ENCODE data around the gene ABHD17A. TPM values are rescaled to one million over a fixed set of nuclear protein-coding genes. Genes with fewer than 3 reads are reported as not detected.

The ABHD17A gene
- total and polyA plus RNA-seq, 9 of the 15 experiments (the other 6 are each of a cell fraction or from before 2014, with no cell fraction given): 0.04 to 135 (median 21.8) TPM; not detected in 1

- TF ChIP-seq, protein P1, sequence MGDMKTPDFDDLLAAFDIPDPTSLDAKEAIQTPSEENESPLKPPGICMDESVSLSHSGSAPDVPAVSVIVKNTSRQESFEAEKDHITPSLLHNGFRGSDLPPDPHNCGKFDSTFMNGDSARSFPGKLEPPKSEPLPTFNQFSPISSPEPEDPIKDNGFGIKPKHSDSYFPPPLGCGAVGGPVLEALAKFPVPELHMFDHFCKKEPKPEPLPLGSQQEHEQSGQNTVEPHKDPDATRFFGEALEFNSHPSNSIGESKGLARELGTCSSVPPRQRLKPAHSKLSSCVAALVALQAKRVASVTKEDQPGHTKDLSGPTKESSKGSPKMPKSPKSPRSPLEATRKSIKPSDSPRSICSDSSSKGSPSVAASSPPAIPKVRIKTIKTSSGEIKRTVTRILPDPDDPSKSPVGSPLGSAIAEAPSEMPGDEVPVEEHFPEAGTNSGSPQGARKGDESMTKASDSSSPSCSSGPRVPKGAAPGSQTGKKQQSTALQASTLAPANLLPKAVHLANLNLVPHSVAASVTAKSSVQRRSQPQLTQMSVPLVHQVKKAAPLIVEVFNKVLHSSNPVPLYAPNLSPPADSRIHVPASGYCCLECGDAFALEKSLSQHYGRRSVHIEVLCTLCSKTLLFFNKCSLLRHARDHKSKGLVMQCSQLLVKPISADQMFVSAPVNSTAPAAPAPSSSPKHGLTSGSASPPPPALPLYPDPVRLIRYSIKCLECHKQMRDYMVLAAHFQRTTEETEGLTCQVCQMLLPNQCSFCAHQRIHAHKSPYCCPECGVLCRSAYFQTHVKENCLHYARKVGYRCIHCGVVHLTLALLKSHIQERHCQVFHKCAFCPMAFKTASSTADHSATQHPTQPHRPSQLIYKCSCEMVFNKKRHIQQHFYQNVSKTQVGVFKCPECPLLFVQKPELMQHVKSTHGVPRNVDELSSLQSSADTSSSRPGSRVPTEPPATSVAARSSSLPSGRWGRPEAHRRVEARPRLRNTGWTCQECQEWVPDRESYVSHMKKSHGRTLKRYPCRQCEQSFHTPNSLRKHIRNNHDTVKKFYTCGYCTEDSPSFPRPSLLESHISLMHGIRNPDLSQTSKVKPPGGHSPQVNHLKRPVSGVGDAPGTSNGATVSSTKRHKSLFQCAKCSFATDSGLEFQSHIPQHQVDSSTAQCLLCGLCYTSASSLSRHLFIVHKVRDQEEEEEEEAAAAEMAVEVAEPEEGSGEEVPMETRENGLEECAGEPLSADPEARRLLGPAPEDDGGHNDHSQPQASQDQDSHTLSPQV (IDR thresholded peaks at IDR 0.05): peak; percentile 34; the same call in 1 of the 2 replicates
- TF ChIP-seq MITF (IDR thresholded peaks at IDR 0.05) (peak; percentile 62; the same call in 1 of the 2 replicates), ZNF436 (CRISPR knock-in tag; IDR thresholded peaks at IDR 0.05) (no peak), SMARCA4 (IDR thresholded peaks at IDR 0.05) (peak; percentile 36; the same call in 1 of the 2 replicates), CCNT2 (IDR thresholded peaks at IDR 0.05; ENCODE audit: borderline replicate concordance, extremely low read depth, insufficient read length, low read depth, low read length) (peak; percentile 30), POLR2G (IDR thresholded peaks at IDR 0.05; ENCODE audit: low read depth, low read length) (peak; percentile 62; the same call in 1 of the 2 replicates), MAFG (tag; conservative IDR thresholded peaks at IDR 0.05) (no peak), POLR2AphosphoS2 (IDR thresholded peaks at IDR 0.05; ENCODE audit: low read length) (no peak), KDM4B (IDR thresholded peaks at IDR 0.05; ENCODE audit: borderline replicate concordance in 2 of 2, low read depth in 1 of 2) (no peak), MLLT1 (IDR thresholded peaks at IDR 0.05) (no peak), TCF3 (CRISPR knock-in tag; IDR thresholded peaks at IDR 0.05) (peak; percentile 29), POLR2B (IDR thresholded peaks at IDR 0.05; ENCODE audit: low read depth, partially characterized antibody) (no peak), ZNF398 (CRISPR knock-in tag; IDR thresholded peaks at IDR 0.05) (no peak)
- TF ChIP-seq, protein P2, sequence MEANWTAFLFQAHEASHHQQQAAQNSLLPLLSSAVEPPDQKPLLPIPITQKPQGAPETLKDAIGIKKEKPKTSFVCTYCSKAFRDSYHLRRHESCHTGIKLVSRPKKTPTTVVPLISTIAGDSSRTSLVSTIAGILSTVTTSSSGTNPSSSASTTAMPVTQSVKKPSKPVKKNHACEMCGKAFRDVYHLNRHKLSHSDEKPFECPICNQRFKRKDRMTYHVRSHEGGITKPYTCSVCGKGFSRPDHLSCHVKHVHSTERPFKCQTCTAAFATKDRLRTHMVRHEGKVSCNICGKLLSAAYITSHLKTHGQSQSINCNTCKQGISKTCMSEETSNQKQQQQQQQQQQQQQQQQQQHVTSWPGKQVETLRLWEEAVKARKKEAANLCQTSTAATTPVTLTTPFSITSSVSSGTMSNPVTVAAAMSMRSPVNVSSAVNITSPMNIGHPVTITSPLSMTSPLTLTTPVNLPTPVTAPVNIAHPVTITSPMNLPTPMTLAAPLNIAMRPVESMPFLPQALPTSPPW (CRISPR knock-in tag; IDR thresholded peaks at IDR 0.05): peak; percentile 65
- TF ChIP-seq, protein P3, sequence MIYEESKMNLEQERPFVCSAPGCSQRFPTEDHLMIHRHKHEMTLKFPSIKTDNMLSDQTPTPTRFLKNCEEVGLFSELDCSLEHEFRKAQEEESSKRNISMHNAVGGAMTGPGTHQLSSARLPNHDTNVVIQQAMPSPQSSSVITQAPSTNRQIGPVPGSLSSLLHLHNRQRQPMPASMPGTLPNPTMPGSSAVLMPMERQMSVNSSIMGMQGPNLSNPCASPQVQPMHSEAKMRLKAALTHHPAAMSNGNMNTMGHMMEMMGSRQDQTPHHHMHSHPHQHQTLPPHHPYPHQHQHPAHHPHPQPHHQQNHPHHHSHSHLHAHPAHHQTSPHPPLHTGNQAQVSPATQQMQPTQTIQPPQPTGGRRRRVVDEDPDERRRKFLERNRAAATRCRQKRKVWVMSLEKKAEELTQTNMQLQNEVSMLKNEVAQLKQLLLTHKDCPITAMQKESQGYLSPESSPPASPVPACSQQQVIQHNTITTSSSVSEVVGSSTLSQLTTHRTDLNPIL (CRISPR knock-in tag; IDR thresholded peaks at IDR 0.05): no peak
These were observed 30.7 kb downstream of the ABHD17A start (continued) for GRCh38 chr19:1854542-1855039.

All from K562 (cell line).